Activated naive CD8-positive, alpha-beta T cell treated with anti-CD3 and anti-CD28 coated beads for 36 hours (primary cell): ENCODE measurements around the gene NUP85. TPM values are rescaled to one million over a fixed set of nuclear protein-coding genes. Genes with fewer than 3 reads are reported as not detected.
"Not testable (repeated sequence)": the region's sequence is repeated elsewhere in the genome, so short reads cannot be mapped to it uniquely, and the experiment has no call there.

ENCODE experiments used
- DNase-seq: peaks from one replicate; pipeline ENCODE4 v3.0.0; 2021
- H3K27ac Mint-ChIP-seq: one replicate; pipeline ENCODE4 v1.8.0; 2022; ENCODE audit warnings: mild to moderate bottlenecking, moderate library complexity, mixed read lengths
- H3K27me3 Mint-ChIP-seq: one replicate; pipeline ENCODE4 v1.8.0; 2022; ENCODE audit warnings: mild to moderate bottlenecking, mixed read lengths
- H3K36me3 Mint-ChIP-seq: one replicate; pipeline ENCODE4 v1.8.0; 2021; ENCODE audit warnings: mild to moderate bottlenecking, mixed read lengths
- H3K4me1 Mint-ChIP-seq: one replicate; pipeline ENCODE4 v1.8.0; 2021; ENCODE audit warnings: mixed read lengths
- H3K4me3 Mint-ChIP-seq: one replicate; pipeline ENCODE4 v1.8.0; 2022; ENCODE audit warnings: mild to moderate bottlenecking, moderate library complexity, mixed read lengths
- H3K9me3 Mint-ChIP-seq: one replicate; pipeline ENCODE4 v1.8.0; 2022; ENCODE audit warnings: mixed read lengths
- total RNA-seq, 2 experiments: library from RNA; stranded (reverse); gene quantifications; one replicate each; pipeline ENCODE4 v1.2.3, GENCODE V29; 2021

The NUP85 gene
- total RNA-seq, 2 experiments from 2014 or later: 134 to 137 TPM

DNA sequence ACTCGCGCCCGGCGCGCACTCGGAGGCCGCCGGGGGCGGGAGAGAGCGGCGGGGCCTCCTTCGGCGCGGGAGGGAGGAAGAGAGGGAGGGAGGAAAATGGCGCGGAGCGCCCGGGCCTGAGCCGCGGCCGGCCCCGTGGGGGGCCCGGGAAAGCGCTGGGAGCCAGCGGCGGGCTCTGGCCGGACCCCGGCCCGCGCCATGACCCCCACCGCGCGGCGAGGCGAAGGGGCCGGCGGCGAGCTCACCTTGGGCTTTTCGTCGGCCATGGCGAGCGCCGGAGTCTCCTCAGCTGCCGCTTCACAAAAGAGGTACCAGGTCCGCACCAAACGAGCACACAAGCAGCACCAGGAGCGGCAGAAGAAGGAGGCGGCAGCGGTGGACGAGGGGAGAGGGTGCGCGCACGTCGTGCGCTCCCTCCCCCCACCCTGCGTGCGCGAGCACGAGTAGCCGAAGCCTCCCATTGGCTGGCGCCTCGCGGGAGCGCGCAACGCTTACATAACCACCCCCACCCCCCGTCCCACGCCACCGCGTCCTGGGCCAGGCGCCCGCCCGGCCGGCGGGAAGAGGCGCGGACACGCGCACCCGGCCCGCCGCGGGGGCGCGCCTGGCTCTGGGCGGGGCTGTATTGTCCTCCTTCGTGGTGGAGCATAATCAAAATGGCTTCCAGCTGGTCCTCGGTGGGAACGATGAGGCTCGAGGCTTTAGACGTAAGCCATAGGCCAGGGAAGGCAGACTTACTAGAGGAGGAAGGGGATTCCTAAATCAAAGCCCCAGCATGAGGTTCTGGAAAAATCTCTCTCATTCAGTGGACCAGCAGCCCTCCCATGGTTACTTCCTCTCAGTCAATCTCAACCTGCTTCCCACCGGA is 22.7 kb upstream of the NUP85 start, which contains the start of gene SUMO2:
Gene SUMO2, minus strand, starts transcription at position 391 of the 868 bp plus-strand sequence. Its CDS starts 125 bp downstream, at position 266.
- Mint-ChIP-seq H3K9me3 (no peaks in the 10 kb centered on the region), H3K4me3 (peak within 1 kb of the TSS; percentile 95), H3K36me3 (peaks cover 21% of the 10 kb centered on the region), H3K27ac (peak within 1 kb of the TSS; percentile 95), H3K27me3 (no peaks in the 10 kb centered on the region), H3K4me1 (peaks cover 28% of the 10 kb centered on the region)
- peak; percentile 96 for DNase-seq

DNA sequence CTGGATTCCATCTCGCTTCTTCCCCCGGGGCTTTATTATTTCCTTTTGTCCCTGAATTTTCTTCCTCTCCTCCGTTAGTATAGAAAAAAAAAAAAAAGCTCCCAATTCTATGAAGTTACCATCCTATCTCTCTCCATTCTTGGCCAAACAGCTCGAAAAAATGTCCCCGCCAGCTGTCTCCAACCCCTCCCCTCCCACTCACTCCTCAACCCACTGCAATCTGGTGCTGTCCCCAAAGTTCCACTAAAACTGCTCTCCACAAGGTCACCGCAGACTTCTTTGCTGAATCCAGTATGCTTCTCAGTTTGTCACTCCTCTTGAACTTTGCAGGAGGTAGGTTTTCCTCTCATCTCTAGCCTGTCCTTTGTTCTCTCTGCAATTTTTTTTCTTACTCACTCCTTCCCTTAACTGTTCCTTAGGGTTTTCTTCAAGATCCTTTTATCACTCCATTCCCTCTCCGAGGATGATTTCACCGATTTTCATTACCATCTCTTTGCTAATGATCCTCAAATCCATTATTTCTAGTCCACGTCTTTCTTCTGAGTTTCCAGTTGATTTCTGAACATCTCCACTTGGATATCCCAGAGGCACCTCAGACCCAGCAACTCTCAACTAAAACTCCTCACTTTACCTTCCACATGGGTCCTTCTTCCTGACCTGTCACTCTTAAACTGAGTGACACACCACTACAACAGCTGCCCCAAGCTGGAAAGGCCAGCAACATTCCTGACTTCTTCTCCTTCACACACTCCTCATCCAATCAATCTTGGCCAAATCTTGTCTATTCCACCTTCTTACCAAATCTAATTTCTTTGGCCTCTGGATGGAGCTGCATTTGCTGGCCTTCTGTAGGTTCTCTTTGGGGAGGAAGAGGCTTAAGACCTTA is 21.2 kb upstream of the NUP85 start:
- Mint-ChIP-seq H3K27me3 (no peaks in the 10 kb centered on the region), H3K27ac (peak overlapping the region; percentile 95), H3K4me1 (peaks cover 26% of the 10 kb centered on the region), H3K4me3 (peak overlapping the region; percentile 22), H3K9me3 (no peaks in the 10 kb centered on the region), H3K36me3 (peaks cover 19% of the 10 kb centered on the region)
- DNase-seq: no peak

DNA sequence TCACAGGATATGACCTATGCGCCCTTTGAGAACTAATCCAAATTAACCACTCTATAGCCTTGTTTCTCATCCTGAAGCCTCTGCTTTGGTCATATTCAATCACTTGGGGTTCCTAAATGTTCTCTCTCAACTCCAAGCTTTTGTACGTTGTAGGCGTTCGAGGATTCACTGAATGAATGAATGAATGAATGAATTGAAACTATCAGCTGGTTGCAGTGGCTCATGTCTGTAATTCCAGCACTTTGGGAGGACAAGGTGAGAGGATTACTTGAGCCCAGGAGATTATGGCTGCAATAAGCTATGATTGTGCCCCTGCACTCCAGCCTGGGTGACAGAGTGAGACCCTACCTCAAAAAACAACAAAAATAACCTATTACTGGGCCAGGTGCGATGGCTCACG is 16.9 kb upstream of the NUP85 start:
- no peaks in the 10 kb centered on the region for H3K27me3 Mint-ChIP-seq
- H3K36me3 Mint-ChIP-seq: no peaks in the 10 kb centered on the region
- no peak overlapping the region for H3K4me3 Mint-ChIP-seq
- no peak overlapping the region for H3K27ac Mint-ChIP-seq
- no peaks in the 10 kb centered on the region for H3K9me3 Mint-ChIP-seq
- DNase-seq: no peak
- H3K4me1 Mint-ChIP-seq: peaks cover 17% of the 10 kb centered on the region

DNA sequence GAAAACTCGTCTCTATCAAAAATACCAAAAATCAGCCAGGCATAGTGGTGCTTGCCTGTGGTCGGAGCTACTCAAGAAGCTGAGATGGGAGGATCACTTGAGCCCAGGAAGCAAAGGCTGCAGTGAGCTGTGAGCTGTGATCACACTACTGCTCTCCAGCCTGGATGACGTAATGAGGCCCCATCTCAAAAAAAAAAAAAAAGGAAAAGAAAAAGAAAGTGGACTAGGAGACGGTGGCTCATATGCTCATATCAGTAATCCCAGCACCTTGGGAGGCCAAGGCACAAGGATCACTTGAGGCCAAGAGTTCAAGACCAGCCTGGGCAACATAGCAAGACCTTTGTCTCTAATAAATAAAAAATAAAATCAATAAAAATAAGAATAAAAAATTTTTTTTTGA is 13.9 kb upstream of the NUP85 start:
- H3K27me3 Mint-ChIP-seq: no peaks in the 10 kb centered on the region
- H3K4me1 Mint-ChIP-seq: peaks cover 10% of the 10 kb centered on the region
- no peaks in the 10 kb centered on the region for H3K9me3 Mint-ChIP-seq
- H3K4me3 Mint-ChIP-seq: no peak overlapping the region
- no peaks in the 10 kb centered on the region for H3K36me3 Mint-ChIP-seq
- no peak for DNase-seq
- H3K27ac Mint-ChIP-seq: no peak overlapping the region

DNA sequence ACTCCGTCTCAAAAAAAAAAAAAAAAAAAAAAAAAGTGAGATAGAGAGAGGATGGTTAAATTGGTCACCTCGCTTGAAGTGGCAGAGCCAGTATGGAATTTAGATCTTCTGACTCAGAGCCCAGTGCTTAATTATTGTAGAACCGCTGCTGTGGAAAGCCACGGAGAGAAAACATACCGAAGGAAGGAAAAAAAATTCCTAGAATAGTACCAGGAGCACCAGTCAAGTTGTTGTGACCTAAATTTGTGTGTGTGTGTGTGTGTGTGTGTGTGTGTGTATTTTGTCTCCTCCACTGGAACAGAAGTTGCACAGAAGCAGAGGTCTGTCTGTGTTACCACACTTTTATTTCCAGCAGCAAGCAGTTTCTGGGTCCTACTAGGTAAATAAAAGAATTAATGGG is 10.6 kb upstream of the NUP85 start:
- DNase-seq: no peak
- H3K27me3 Mint-ChIP-seq: no peaks in the 10 kb centered on the region
- no peak overlapping the region for H3K4me3 Mint-ChIP-seq
- no peaks in the 10 kb centered on the region for H3K4me1 Mint-ChIP-seq
- no peaks in the 10 kb centered on the region for H3K9me3 Mint-ChIP-seq
- no peaks in the 10 kb centered on the region for H3K36me3 Mint-ChIP-seq
- no peak overlapping the region for H3K27ac Mint-ChIP-seq

DNA sequence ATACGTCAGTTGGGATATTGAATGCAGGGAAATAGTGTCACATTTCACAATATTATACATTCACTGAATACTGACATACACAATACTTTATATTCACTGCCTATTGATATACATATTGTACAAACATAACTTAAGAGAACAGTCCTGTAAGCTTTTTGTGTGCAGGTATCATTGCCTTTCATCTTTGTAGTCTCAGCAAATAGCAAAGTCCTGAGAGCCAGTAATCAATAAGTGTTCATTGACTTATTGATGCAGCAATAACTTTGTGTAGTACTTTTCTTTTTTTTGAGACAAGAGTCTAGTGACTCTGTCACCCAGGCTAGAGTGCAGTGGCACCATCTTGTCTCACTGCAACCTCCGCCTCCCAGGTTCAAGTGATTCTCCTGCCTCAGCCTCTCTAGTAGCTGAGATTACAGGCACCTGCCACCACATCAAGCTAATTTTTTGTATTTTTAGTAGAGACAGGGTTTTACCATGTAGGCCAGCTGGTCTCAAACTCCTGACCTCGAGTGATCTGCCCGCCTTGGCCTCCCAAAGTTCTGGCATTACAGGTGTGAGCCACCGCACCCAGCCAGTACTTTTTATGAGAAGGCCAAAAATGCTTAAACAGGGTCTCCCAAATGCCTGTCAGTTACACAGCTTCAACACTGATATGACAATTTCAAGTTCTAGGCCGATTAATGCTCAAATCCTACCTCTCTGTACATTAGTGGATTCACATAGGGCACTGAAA is 5.4 kb upstream of the NUP85 start:
- no peak overlapping the region for H3K4me3 Mint-ChIP-seq
- DNase-seq: no peak
- H3K27me3 Mint-ChIP-seq: no peaks in the 10 kb centered on the region
- no peak overlapping the region for H3K27ac Mint-ChIP-seq
- H3K9me3 Mint-ChIP-seq: no peaks in the 10 kb centered on the region
- no peaks in the 10 kb centered on the region for H3K4me1 Mint-ChIP-seq
- no peaks in the 10 kb centered on the region for H3K36me3 Mint-ChIP-seq

DNA sequence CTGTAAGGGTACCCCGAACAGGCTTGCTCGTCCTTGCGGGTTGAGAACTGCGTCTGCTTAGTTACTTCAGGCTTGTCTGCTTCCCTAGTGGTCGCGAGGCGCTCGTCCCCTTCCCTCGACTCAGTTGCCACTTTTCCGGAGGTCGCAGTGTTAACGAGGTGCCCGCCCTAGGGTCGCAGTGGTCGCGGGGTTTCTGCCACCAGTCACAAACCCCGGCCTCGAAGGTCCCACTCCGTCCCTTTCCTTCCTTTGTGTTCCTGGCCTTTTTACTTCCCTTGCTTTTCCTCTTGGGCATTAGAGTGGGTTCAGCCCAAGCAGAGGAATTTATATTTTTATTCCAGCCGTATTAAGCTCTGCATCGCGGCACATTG is 299 bp downstream of the NUP85 start:
- H3K27ac Mint-ChIP-seq: peak overlapping the region; percentile 98
- H3K4me1 Mint-ChIP-seq: peaks cover 9% of the 10 kb centered on the region
- H3K36me3 Mint-ChIP-seq: peaks cover 11% of the 10 kb centered on the region
- H3K27me3 Mint-ChIP-seq: no peaks in the 10 kb centered on the region
- DNase-seq: no peak
- peak overlapping the region; percentile 95 for H3K4me3 Mint-ChIP-seq
- no peaks in the 10 kb centered on the region for H3K9me3 Mint-ChIP-seq

DNA sequence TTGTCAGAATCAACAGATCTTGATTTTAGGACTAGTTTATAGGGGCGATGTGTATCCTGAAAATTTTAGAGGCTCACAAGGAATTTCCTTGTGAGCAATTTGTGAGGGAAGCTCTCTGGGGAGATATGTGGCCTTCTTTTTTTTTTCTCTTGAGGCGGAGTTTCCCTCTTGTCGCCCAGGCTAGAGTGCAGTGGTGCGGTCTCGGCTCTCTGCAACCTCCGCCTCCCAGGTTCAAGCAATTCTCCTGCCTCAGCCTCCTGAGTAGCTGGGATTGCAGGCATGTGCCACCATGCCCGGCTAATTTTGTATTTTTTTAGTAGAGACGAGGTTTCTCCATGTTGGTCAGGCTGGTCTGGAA is 1.6 kb downstream of the NUP85 start:
- not testable (repeated sequence) for DNase-seq, H3K4me1 Mint-ChIP-seq, H3K27ac Mint-ChIP-seq, H3K9me3 Mint-ChIP-seq, H3K27me3 Mint-ChIP-seq
- Mint-ChIP-seq H3K36me3 (peaks cover 14% of the 10 kb centered on the region), H3K4me3 (peak overlapping the region; percentile 95)

DNA sequence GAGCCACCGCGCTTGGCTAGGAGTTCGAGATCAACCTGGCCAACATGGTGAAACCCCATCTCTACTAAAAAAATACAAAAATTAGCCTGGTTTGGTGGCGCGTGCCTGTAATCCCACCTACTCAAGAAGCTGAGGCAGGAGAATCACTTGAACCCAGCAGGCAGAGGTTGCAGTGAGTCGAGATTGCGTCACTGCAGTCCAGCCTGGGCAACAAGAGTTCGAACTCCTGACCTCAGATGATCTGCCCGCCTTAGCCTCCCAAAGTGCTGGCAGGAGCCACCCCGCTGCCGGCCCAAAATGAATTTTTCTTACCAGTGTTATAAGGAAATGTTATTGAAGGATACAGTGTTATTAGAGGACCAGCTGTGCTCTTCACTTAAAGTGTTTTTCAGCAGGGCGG is 2.3 kb downstream of the NUP85 start:
- no peak for DNase-seq
- Mint-ChIP-seq H3K9me3 (no peaks in the 10 kb centered on the region), H3K27me3 (no peaks in the 10 kb centered on the region), H3K27ac (no peak overlapping the region), H3K4me1 (peaks cover 9% of the 10 kb centered on the region), H3K4me3 (peak overlapping the region; percentile 47), H3K36me3 (peaks cover 14% of the 10 kb centered on the region)

DNA sequence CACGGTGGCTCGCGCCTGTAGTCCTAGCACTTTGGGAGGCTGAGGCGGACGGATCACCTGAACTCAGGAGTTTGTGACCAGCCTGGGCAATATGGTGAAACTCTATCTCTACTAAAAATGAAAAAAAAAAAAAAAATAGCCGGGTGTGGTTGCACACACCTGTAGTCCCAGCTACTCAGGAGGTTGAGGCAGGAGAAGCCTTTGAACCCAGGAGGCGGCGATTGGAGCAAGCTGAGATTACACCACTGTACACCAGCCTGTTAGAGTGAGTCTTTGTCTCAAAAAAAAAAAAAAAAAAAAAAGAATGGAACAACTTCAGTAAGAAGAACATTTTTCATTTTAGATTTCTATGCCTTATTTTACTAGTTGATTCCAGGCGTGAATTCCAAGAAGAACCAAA is 2.7 kb downstream of the NUP85 start:
- Mint-ChIP-seq H3K9me3 (no peaks in the 10 kb centered on the region), H3K4me1 (peaks cover 9% of the 10 kb centered on the region), H3K4me3 (peak overlapping the region; percentile 47), H3K36me3 (peaks cover 16% of the 10 kb centered on the region), H3K27ac (no peak overlapping the region), H3K27me3 (no peaks in the 10 kb centered on the region)
- DNase-seq: no peak

DNA sequence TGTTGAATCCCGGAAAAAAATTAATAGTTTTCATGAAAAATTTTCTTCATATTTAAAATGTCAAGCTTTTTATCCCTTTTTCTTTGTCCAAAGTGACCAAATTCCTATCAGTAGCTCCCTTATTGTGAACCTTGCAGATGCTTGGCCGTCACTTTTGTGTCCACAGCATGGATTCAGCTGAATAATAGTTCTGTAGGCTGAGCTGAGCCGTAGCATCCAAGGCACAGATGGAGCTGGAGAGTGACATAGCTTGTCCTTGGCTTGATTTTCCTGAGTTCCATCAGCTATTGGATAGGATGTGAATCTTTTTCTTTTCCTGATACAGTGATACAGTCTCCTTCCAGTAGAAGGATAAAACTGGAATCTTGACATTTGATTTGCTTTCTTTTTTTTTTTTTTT is 3.6 kb downstream of the NUP85 start:
- Mint-ChIP-seq H3K4me1 (peaks cover 9% of the 10 kb centered on the region), H3K36me3 (peaks cover 18% of the 10 kb centered on the region), H3K9me3 (no peaks in the 10 kb centered on the region), H3K27me3 (no peaks in the 10 kb centered on the region), H3K4me3 (no peak overlapping the region), H3K27ac (no peak overlapping the region)
- no peak for DNase-seq

DNA sequence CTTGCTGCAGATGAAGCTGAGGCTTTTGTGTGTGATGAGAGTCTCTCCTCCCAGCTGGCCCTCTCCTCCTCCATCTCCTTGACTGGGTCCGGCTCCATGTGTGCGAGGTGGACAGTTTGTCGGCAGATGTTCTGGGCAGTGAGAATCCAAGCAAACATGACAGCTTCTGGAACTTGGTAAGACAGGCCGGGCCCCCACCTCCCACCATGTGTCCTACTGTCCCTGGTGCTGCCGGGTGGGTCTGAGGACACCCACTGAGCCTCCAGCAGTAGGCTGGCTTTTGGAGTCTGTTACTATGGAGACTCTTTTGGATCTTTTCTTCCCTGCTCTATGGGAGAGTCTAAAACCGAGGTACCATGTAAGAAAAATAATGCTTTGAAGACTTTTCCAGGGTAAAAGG is 12.7 kb downstream of the NUP85 start:
- Mint-ChIP-seq H3K9me3 (no peaks in the 10 kb centered on the region), H3K4me3 (no peak overlapping the region), H3K27me3 (no peaks in the 10 kb centered on the region), H3K36me3 (peaks cover 32% of the 10 kb centered on the region), H3K27ac (no peak overlapping the region), H3K4me1 (peaks cover 3% of the 10 kb centered on the region)
- DNase-seq: no peak

DNA sequence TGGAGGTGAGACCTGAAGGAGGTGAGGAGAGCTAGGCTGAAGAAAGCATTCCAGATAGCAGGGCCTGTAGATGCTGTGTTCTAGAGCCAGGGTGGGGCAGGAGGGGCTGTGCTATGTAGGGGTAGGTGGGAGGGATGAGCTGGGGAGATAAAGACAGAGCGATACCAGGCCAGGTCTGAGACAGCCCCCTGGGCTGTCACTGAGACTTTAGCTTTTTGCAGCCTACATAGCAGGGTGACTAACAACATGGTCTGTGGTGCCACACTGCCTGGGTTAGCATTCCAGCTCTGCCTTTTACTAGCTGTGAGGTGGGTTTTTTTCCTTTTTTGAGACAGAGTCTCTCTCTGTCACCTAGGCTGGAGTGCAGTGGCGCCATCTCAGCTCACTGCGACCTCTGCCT is 14.3 kb downstream of the NUP85 start:
- no peaks in the 10 kb centered on the region for H3K27me3 Mint-ChIP-seq
- H3K4me1 Mint-ChIP-seq: peaks cover 3% of the 10 kb centered on the region
- H3K27ac Mint-ChIP-seq: no peak overlapping the region
- no peak for DNase-seq
- H3K9me3 Mint-ChIP-seq: no peaks in the 10 kb centered on the region
- peaks cover 26% of the 10 kb centered on the region for H3K36me3 Mint-ChIP-seq
- H3K4me3 Mint-ChIP-seq: no peak overlapping the region

DNA sequence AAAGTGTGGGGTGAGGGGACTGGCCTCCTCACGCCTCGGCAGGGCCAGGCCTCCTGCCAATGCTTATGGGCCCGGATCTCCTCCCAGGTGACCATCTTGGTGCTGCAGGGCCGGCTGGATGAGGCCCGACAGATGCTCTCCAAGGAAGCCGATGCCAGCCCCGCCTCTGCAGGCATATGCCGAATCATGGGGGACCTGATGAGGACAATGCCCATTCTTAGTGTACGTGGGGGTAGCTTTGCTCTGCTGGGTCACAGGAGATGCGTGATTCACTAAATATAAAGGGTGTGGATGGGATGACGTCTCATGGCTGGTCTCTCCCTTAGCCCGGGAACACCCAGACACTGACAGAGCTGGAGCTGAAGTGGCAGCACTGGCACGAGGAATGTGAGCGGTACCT is 19.5 kb downstream of the NUP85 start:
- Mint-ChIP-seq H3K4me3 (no peak overlapping the region), H3K27me3 (no peaks in the 10 kb centered on the region), H3K4me1 (peaks cover 3% of the 10 kb centered on the region), H3K9me3 (no peaks in the 10 kb centered on the region), H3K36me3 (peaks cover 17% of the 10 kb centered on the region), H3K27ac (peak overlapping the region; percentile 23)
- DNase-seq: no peak

DNA sequence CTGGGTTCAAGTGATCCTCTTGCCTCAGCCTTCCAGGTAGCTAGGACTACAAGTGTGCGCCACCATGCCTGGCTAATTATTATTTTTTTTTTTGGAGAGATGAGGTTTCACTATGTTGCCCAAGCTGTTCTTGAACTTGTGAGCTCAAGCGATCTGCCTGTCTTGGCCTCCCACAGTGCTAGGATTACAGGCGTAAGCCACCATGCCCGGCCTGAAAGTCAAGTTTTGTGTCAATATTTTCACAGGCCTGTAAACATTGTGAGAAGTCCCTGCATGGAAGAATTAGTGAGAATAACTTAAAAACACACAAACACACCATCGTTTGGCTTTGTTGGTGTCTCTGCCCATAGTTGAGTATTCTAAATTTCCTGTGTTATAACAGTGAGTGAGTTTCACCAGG is 22.2 kb downstream of the NUP85 start:
- peaks cover 20% of the 10 kb centered on the region for H3K36me3 Mint-ChIP-seq
- peaks cover 3% of the 10 kb centered on the region for H3K4me1 Mint-ChIP-seq
- H3K9me3 Mint-ChIP-seq: no peaks in the 10 kb centered on the region
- H3K27me3 Mint-ChIP-seq: no peaks in the 10 kb centered on the region
- H3K27ac Mint-ChIP-seq: no peak overlapping the region
- DNase-seq: no peak
- H3K4me3 Mint-ChIP-seq: no peak overlapping the region
